Islet precursor cell (in vitro differentiated cells): ENCODE results near the gene FZD10.

Source experiments
- DNase-seq: peaks from one replicate; pipeline ENCODE4 v3.0.0-alpha.2; 2018

Gene FZD10

GRCh38 chr12:130183585-130184370 lies 21.5 kb downstream of the FZD10 start:
- peak; percentile 35 for DNase-seq

DNA sequence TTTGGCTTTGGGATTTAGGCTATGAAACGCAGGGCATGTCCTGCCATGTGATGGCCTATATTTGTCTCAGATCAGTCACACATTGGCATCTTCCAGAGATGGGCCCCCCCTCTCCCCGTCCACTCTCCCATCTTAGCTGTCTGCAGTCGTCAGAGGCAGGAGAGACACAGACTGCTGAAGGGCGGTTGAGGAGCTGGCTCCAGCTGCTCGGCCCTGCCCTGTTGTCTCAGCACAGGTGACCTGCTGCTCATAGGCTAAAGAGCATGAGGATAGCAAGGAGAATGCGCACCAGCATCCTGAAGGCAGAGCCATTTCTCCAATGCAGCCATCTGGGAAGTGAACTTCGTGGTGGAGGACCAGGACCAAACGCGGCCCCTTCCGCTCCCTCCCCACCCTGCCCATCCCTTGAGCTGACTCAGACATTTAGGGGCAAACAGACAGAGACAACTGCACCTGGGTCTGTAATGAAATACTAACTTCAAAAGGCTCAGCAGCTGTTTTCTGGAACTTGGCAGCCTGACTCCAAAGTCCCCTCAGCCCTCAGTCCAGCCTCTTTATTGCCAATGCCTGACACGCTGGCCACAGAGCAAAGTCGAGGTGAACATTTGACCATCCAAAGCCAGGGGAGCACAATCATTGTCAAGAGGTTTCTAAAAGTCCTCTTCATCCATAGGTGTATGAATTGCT lies 22.3 kb downstream of the FZD10 start:
- DNase-seq = peak; percentile 55

GRCh38 chr12:130185455-130186391 lies 23.5 kb downstream of the FZD10 start:
- peak; percentile 49 for DNase-seq

DNA sequence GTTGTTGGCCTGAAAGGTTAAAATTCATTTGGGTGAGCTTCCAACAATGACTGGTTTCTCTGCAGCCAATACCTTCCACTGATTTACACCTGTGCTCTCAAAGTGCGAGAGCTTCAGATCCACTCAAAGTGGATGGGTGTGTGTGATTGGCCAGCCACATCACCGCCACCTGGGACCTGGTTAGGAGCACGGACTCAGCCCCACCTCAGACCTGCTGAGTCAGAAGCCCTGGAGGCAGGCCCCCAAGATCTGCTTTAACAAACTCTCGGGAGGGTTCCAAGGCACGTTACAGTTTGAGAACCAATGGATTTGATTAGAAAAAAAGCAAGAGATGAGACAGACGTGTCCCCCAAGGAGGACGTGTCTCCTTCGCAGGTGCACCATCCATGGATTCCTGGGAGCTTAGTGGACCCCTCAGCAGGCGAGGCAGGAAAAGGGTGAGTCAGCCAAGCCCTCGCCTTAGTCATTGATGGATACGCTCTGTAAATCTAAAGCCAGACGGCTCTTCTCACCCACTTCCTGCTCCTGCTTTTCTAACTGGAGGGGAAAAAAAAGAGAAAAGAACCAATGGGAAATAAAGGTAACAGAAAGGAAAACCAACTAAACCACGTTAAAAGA lies 24.5 kb downstream of the FZD10 start:
- peak; percentile 96 for DNase-seq

GRCh38 chr12:130192642-130193345 lies 30.5 kb downstream of the FZD10 start:
- DNase-seq = peak; percentile 79

DNA sequence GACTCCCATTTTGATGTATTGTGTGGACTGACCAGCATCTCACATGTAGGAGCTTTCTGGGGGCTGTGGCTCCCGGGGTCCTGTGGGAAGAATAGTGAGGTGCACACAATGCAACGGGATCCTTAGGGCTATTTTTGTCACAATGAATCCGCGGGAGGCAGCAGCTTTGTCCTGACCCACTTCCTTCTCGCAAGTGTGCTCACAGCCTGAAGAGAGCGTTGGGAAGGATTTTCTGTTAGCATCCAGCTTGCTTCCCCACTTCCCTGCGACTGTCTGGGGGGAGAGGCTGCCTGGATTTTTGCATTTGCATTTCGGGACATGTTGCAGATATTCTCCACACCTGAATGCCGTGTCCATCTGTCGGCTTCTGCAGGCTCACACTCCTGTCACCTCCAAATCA lies 31.9 kb downstream of the FZD10 start:
- no peak for DNase-seq

DNA sequence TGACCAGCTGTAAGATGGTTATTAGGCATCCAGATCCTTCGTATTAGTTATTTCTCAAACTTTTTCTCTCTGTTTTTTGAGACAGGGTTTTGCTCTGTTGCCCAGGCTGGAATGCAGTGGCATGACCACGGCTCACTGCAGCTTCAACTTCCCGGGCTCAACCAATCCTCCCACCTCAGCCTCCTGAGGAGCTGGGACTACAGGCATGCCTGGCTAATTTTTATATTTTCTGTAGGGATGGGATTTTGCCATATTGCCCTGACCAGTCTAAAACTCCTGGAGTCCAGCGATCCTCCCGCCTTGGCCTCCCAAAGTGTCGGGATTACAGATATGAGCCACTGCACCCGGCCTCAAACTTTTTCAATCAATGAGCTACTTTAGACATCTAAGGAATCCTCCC lies 33.1 kb downstream of the FZD10 start:
- DNase-seq = no peak

- DNase-seq = peak; percentile 32
Measured at GRCh38 chr12:130195776-130196175, 33.5 kb downstream of the FZD10 start.

DNA sequence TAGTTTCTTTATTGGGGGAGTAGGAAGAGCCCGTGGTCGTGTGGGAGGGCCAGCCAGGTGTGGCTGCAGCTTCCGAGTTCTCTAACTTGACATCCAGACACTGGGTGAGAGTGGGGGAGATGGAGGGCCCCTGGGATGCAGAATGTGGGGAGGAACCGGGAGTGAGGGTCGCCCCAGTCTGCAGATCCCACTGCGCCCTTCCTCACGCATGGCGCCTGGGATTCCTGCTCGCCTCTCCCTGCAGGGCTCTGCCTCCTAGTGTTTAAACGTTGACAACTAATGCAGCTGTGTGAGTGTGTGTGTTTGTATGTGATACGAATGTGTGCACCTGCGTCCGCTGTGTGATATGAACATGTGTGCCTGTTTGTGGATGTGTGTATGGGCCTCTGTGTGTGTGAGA lies 34.6 kb downstream of the FZD10 start:
- peak; percentile 54 for DNase-seq

DNA sequence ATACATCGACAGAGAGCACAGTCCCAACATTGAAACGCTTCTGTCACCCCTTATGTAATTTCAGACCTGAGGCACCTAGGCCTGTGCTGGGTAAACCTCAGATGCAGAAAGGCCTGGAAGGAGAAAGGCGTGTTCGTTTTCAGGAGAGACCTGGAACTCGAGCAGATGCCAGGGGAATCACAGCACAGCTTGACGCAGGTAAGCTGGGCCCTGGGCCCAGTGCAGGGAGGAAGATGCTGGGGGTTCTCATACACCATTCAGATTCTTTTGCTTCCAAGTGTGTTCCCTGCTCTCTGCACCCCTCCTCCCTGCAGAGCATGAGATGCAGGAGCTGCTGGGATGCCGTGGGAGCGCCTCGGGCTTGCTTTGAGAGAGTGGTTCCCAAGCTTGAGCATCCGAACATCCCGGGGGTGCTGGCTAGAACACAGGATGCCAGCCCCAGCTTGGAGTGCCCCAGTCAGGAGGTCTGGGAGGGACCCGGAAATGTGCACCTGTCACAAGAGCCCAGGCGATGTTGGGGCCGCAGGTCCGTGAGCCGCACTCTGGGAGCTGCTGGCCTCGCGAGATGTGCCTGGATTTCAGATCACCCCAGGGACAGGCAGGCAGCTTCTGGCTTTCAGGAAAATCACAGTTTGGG lies 35.9 kb downstream of the FZD10 start:
- DNase-seq = peak; percentile 49

- DNase-seq = peak; percentile 47
Measured at GRCh38 chr12:130198663-130199060, 36.4 kb downstream of the FZD10 start.

DNA sequence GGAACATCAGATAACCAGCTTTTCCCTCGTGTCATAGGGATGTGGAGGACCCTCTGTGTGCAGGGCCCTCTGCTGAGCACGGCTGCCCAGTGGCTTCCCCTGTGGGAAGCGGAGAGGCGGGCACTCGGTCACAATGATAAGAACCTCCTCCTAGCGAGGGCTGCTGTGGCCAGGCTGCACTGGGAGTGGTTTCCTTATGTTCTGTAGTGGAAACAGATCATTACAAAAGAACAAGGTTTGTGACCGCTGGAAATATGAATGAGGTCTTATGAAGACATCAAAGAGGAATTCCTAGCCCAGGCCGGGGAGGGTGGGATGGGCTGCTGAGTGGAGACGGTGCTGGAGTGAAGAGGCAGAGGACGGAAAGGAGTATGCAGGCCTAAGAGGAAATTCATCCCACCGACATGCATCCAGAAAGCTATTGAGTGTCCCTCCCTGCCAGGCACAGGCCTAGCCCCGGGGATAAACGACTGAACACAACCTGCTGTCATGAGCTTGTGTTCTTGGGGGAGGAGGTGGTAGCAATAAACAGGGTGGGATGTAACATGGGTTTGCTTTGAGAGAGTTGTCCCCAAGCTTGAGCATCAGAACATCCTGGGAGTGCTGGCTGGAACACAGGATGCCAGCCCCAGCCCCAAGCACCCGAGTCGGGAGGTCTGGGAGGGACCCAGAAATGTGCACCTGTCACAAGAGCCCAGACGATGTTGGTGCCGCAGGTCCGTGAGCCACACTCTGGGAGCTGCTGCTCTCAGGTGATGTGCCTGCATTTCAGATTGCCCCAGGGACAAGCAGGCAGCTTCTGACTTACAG lies 37.5 kb downstream of the FZD10 start:
- DNase-seq = no peak

GRCh38 chr12:130200445-130200844 lies 38.2 kb downstream of the FZD10 start:
- no peak for DNase-seq

DNA sequence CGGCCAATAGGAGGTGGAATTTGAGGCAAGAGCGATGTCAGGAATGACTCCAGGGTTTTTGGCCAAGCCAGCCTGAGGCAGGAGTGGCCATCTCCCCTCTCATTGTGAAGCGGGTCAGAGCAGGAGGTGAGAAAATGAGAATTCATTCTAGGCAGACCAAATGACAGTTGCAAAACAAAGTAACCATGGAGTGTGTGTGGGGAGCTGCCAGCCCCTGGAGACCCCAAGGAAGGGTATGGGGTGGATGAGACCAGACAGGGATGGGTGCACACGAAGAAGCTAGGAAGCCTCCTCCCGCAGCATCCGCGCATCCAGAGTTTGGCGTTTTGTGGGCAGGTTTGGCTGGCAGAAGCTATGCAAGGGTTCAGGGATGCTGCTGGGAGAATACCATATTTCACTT lies 38.8 kb downstream of the FZD10 start:
- DNase-seq = peak; percentile 16

DNA sequence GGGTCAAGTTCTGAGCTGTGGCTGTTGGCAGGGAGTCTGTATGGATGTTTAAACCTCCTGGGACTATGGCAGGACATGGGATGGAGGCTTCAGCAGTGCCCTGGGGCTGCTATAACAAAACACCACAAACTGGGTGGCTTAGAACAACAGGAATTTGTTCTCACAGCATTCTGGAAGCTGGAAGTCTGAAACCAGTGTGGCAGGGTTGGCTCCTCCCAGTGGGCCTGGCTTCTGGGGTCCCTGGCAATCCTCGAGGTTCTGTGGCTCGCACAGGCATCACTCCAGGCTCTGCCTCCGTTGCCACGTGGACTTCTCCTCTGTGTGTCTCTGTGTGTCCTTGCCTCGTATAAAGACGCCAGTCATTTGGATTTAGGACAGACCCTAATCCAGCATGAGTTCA lies 39.9 kb downstream of the FZD10 start:
- peak; percentile 84 for DNase-seq

- peak; percentile 56 for DNase-seq
Measured at GRCh38 chr12:130203151-130203550, 40.9 kb downstream of the FZD10 start.

GRCh38 chr12:130204541-130204953 lies 42.3 kb downstream of the FZD10 start:
- DNase-seq = no peak

DNA sequence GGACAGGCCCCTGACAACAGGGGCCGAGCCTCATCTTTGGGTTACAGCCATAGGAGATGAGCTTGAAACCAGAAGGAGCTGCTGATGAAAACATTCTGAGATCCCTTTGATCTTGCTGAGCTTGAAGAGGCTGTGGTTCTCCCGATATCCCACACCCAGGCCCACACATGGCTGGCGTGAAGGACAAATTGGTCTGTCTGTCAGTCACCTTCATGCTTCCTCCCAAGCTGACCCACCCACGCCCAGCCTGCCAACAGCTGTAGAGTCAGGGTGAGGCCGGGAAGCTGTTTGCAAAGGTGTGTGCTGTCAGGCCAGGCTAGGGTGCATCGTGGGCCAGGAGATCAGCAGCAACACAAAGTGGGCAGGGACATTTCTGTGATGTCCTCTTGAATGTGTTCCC lies 43.2 kb downstream of the FZD10 start:
- DNase-seq = peak; percentile 47

DNA sequence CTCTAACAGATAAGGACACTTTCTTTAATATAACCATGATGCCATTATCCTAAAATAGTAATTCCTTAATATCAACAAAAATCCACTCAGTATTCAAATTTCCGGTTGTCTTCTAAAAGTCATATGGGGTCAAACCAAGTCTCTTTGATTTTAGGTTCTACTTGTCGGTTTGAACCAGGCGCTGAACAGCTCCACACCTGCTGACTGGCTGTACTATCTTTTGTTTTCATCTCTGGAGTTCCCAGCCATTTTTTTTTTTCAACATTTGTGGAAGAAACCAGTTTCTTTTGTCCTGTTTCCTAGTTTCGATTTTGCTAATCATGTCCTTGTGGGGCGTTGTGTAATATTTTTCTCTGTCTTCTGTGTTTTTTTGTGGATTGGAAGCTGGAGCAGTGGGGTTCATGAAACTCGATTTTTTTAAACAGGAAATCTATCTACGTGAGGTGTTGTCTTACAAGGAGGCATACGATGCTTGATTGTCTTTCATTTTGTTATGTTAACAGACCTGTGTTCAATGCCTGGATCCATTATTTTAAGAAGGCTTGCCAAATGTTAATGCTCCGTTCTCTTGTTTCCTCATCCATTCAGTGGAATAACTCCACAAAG lies 50.2 kb downstream of the FZD10 start:
- DNase-seq = peak; percentile 2

GRCh38 chr12:130213249-130213648 lies 51.0 kb downstream of the FZD10 start:
- DNase-seq = peak; percentile 32
